ENCODE results near the gene GRID2IP.

DNA sequence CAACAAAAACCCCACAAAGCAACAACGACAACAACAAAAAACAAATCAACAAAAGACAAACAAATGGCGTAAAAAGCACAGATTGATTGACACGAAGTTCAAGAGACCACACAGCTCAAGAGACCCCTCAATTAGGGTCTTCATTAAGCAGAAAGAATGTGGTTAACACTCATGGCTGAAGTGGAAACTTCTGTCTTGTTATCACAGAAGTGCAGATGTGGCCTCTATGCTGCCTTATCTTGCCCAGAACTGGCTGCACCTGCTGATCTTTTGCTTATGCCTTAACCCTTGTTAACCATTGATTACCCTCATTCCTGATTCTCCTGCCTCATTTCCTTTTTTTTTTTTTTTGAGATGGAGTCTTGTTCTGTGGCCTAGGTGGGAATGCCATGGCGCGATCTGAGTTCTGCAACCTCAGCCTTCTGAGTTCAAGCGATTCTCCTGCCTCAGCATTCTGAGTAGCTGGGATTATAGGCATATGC is 100.0 kb downstream of the GRID2IP start:
- TF ChIP-seq KDM6A (CRISPR knock-in tag; IDR thresholded peaks at IDR 0.05; ENCODE audit: low read depth) (no peak), RARG (CRISPR knock-in tag; IDR thresholded peaks at IDR 0.05; ENCODE audit: low read depth) (no peak), MAFG (CRISPR knock-in tag; IDR thresholded peaks at IDR 0.05) (no peak), FOSL1 (CRISPR knock-in tag; IDR thresholded peaks at IDR 0.05; ENCODE audit: borderline replicate concordance) (no peak), TAF1 (CRISPR knock-in tag; IDR thresholded peaks at IDR 0.05) (no peak), MTF1 (CRISPR knock-in tag; IDR thresholded peaks at IDR 0.05) (no peak), CTCF (CRISPR knock-in tag; IDR thresholded peaks at IDR 0.05) (no peak), KAT2B (IDR thresholded peaks at IDR 0.05; ENCODE audit: borderline replicate concordance, low read depth, low read length) (no peak), MIER2 (CRISPR knock-in tag; IDR thresholded peaks at IDR 0.05) (no peak), ZNF331 (CRISPR knock-in tag; IDR thresholded peaks at IDR 0.05) (no peak)
